Stimulated activated CD8-positive, alpha-beta memory T cell treated with anti-CD3 and anti-CD28 coated beads, Interleukin-4, amount 100 ng/mL, for 1 hour (primary cell): ENCODE measurements around the gene ALK.

Experiments used
- DNase-seq, 2 donors: peaks; one replicate each; pipeline ENCODE4 v3.0.0-alpha.2; 2020; ENCODE audit warnings: low read depth in 2 of 2, low spot score in 1 of 2

ALK gene

DNA sequence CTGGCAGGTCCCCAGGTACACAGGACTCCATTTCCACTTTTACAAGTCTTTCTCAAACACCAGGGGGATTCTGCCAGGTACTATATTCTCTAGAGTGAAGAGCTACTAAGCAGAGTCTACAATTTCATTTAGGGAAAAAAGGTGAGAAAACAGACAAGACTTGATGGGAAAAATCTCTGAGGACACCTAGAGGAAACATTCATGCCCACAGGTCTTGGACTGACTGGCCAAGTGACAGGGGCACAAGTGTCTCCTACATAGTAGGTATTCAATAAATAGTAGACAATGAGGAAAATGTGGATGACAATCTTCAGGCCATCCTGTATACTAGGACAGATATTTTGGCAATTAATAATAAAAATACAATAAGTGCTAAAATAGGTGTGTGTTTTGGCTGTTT lies 577.6 kb downstream of the ALK start:
- no peak for DNase-seq

DNA sequence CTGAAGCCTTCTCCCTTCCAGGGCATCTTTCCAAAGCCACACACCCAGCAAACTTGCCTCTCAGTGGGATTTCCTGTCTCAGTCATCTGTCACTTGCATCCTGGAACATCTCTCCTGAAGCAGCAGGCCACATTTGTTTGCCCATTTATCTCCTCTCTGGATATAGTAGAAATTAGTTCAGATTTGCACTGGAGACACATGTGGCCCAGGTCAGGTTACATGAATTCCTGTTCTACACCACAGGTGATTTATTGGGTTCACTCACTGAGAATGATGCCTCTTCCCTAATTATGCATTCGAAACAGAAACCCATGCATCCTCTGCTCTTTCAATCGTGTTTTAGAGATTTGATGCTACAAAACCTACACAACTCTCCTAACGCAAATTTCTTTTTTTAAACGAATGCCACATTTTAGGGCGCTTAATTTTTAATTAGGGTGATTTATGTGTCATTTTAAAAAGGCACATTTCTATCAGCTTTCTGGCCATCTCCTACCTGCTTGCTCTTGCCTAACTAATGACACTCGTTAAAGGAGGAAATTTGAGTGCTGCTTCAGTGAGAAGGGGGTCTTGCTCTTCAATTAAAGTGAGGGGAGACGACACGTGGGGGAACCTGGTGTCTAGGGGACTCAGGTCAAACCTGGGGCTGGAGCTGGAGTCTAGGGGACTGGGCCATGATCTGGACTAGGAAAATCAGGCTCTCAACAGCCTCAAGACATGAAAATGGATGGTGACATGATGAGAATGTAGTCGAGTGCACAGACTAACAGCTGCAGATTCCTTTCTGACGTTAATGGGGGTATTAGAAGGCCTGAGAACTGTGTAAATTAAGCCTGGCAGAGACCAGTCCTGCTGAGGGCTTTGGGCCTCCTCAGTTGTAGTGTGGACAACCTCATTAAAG lies 584.8 kb downstream of the ALK start:
- DNase-seq = no peak

DNA sequence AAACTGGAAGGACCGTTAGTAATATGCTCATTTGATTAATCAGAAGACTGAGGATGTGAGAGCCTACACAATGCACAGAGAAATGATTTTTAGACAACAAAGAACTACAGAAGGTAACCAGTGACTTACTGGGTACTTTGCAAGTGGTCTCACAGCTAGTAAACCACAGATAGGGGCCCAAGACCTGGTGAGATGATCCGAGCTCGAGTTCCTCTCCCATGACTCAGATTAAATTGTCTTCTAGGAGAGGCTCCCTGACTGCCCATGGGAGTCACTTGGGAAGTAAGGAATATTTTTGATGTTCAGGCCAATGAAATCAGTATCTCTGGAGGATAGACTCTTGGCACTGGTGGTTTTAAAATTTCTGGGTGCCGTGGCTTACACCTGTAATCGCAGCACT lies 586.0 kb downstream of the ALK start:
- no peak for DNase-seq

DNA sequence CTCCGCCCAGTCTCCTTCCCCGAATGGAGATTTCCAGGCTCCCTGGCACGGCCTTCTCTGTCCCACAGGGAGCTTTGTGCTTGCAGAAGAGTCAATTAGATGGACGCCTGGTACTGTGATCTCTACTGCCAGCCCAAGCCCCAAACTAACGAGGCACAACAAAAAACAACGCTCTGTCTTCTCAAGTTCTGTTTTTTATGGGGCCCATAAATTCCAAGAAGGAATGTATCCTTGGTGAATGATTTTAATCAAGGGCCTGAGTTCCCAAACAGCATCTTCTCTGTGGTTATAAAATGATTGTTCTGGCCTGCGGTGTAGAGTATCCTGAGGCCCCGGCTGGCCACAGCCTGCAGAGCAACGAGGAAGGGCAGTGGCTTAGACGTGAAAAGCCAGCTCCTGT lies 586.7 kb downstream of the ALK start:
- no peak for DNase-seq

DNA sequence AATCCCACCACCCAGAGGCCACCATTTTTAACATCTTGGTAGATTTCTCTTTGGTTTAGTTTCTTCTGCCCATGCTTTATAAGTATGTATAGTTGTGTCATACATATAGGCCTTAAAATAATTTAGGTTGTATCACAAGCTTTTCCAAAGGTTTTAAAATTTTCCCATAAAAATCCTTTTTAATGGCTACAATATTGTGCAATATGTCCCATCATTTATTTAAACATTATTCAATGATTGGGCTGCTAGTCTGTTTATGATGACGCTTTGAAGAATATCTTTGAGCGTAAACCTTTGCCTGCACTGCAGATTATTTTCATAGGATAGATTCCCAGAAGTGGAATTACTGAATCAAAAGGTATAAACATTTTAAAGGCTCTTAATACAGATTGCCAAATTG lies 588.8 kb downstream of the ALK start:
- no peak for DNase-seq

DNA sequence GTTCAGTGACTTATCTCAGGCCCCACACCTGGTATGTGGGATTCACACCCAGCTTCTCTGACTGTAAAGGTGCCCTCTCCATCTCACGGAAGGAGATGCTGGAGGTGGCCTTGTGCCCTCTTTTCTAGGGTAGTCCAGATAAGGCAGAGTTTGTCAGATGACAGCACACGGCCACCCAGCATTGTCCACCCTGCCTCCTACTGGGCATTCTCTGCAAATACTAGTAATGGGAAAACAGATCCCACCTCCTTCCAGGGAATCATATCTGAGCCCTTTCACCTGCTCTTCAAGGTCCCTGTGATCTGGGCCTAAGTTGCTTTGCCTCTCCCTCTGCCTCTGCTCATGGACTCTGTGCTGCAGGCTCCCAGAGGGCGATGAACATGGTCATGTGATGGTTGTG lies 591.5 kb downstream of the ALK start:
- DNase-seq = no peak

DNA sequence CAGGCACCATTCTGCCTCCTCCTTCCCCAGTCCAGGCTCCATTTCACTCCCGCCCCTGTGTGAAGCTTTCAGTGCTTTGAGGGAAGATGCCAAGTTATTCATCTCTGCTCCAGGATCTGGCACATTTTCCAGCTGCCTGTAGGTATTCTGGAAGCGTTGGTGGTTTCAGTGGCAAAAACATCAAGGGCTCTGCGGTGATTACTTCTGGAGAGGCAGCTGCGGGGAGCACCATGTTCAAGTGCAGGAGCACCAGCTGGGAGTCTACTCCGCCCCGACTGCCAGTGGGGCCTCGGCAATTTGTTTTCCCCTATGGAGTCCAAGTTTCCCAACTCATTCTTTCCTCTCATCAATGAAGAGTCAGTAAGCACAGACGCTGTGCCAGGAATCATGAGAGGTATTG lies 594.5 kb downstream of the ALK start:
- no peak for DNase-seq

DNA sequence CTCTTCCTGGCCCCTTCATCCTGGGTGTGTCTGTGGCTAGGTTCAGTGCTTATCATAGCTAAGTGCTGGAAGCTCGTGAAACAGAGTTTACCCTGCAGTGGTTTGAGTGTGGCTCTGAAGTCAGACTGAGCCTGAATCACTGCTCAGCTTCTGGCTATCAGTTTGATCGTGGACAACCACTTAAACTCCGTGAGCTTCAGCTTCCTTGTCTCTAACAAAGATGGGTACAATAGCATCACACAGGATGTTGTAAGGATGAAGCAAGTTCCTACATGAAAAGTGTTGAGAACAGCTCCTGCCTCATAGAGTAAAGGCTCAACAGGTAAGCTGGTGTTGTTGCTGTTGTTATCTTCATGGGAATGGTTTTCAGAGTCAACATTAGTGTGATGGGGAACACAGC lies 595.8 kb downstream of the ALK start:
- no peak for DNase-seq

DNA sequence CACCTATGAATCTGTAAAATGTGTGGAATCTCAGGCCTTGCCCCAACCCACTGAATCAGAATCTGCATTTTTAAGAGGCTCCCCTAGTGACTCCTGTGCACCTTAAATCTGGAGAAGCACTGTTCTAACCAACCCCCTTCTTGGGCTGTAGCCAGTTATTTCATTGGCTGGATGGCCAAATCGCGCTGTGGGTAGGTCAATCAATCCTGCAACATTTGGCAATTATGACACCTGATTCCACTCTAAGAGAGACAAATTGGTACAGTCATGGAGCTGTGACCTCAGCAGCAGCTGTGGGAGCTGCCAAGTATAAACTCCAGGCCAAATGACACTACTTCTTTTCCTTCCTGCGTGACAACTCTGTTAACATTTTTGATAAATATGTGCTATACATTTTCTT lies 597.4 kb downstream of the ALK start:
- DNase-seq = no peak

DNA sequence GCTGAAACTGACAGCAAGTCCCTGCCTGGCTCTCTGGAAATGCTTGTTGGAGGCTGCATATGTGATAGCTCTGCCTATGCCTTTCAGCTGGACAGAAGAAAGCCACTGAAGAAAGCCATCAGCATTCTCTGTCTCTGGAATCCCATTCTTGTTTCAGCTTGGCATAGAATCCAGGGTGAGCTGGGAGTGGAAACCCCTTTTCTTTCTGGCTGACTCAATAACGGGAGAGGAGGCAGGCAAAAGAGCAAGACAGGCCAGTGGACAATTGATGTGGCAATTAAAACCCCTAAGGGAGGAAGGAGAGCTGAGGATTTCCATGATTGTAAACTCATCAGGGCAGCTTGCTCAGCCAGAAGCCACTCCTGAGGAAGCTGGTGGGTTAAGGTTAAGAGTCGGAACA lies 598.1 kb downstream of the ALK start:
- no peak for DNase-seq

DNA sequence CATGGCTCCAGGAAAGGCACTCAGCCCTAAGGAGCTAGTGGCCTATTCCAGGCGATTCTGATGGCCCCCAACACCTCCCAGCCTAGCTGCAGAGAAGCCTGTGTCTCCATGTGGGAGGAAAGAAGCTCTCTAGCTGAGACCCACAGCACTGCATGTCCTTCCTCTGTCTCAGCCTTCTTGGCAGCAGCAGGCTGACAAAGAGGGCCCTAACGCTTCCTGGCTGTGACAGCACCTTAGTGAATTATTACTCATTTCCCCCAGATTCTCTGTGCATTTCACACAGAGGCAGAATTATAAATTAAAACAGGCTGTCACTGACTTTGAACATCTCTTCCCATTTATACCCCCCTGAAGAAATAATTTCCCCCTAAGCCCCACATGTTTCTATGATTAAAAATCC lies 599.4 kb downstream of the ALK start:
- DNase-seq = no peak

DNA sequence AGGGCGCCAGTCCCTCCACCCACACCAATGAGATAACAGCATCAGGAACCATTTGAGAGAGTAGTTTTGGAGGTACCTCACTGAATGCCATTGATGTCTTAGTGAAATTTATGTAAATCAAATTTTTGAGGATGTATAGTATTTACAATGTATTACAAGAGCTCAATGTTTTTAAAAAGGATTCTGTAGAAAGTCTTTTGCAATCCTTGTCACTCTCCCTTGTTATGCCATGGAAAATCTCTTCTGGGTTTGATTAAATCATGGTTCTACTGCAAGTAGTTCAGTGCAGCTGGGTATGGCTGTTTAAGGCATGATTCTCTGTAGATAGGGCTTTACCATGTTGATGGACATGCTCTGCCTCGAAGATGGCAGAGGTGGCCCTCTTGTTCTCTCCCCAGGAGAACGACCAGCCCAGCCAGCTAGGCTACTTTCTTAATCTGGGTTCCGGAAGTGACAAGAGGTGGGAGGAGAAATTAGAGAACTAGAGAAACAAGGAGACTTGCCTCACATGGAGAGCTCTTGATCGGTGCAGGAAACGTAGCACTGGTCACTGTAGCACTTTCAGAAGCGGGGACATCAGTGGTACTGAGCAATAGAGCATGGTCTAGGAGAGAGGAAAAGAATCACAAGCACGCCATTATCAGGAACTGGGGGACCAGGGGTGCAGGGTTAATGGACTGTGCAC lies 603.4 kb downstream of the ALK start:
- no peak for DNase-seq

DNA sequence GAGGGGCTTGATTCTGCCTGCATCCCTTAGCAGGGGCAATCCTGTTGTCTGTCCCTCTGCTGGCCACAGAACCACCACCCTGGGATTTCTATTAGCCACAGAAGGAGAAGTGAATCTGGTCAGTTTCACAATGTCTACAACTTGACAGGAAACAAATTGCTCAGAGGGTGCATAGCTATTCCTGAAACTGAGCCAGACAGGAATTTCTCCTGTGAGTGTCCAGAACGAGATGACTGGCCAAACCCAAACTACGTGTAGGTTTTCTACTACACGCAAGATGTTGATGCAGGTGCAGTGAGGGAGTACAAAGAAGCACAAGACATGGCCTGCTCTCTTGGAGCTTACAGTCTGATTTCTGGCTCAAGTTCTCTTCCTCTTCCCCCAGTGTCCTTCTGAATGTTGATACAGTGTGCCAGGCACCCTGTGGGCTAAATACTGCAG lies 604.3 kb downstream of the ALK start:
- no peak for DNase-seq

DNA sequence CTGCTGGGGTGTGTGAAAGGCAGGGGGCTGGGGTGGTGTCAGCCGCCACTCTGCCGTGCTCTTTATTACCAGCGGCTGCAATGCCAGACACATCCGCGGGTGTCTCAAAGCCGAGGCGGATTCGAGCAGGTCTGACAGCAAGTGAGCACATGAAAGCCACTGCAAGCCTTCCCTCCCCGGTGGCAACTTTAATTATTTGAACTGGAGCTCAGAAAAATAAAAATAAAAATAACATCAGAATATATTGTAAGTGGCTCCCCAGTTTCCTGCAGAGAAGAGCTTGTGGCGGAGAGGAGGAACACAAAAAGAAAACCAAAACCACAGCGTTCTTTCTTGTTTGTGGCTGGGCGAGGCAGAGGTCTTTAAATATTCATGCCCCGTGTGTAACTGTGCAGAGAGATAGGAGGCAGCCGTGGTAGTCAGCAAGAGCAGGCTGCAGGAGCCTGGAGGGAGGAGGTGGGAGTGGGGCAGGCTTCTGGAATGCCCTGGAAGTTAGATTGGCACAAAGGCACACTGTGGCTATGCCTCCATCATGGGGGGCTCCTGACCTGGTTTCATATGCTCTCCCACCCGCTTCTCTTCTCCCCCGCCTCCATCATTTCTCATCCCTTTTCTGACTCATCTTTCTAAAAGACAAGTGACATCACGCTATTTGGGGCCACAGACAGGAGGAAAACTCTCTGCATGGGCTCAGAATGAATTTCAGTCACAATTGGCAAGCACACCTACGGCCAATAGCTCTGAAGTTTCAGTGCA lies 606.4 kb downstream of the ALK start:
- DNase-seq = peak; percentile 16 to 25

DNA sequence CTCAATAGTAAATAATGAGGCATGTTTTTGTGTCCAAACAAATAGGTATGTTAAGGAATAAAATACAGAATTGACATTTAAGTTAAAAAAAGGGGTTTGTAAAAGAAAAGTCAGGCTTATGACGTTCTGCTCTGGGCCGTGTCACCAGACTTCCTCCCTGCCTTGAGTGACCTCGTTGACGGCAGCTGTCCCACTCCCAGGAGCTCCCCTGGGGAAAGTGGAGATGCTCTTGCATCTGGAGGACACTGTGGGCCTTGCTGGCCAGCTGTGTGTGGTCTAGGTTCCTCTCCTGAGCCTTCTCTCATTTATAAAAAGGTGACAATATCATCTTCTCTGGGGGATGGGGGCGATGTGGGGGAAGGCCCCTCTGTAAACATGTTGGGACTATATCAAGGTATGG lies 609.9 kb downstream of the ALK start:
- no peak for DNase-seq

DNA sequence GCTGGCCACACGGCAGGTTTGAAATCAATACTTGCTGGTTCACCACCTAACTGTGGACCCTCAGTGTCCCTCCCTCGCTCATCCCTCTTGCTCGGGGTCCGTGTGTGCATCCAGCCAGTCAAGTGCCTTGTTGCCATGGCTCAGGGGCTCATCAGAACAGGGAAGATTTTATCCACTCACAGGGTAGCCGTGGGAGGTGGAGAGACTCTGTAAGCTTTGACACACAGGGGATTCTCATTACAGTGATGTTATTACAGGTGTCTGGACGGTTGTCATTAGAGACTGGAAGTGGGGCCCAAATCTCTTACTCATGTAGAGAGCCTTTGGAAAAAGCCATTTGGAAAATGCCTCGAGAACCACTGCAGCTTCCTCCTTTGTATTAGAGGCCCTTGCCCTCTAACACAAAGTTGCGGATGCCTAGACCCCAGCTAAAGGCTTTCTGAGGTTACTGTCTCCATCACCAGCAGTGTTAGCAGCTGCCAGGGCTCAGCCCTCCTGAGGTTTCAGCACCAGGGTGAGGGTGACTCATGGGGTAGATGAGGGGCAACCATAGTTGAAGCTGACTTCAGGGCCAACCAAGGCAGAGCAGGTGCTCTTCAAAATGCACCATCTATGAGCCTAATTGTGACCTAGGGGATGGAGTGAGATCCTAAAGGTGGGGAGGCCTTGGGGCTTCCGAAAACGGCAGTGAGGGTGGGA lies 610.6 kb downstream of the ALK start:
- DNase-seq = no peak

DNA sequence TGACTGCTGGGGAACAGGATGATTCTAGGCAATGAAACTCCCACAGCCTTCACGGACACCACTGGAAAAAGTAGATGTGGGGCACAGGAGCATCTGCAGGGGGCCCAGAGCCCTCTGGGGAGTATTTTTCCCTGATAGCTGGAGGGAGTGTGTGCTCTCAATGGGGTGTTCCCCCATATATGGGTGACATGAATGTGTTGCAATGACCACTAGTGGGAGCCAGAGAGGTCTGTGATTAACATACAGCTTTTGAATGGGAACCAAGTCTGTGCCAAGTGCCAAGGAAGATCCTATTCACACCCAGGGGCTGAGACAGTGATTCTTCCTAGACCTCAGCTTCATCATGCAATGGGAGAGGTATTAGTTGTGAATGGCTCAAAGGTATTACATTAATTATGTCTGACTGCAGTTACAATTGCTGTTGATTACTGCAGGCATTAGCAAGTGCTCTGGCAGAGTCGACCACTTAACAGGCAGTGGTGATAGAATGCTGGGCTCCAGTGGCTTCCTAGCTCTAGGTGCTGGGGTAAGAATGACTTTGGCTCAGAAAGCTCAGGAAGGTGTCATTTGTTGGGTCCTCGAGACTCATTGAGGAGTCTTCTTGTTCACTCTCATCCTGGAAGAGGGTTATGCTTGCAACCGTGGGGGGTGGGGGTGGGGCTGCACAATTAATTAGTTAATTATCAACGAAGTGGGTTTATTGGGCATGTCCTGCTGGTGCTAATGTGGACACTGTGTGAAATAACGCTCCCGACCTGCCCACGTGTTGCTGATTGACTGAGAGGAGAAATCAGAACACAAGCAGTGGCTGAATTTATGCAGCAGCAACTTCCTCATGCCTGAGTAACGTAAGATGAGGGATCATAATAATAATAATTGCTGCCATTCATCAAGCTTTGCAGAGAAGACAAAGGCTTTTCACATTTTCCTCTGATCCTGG lies 612.0 kb downstream of the ALK start:
- peak in 1 of 2 donors; percentile 26 for DNase-seq

DNA sequence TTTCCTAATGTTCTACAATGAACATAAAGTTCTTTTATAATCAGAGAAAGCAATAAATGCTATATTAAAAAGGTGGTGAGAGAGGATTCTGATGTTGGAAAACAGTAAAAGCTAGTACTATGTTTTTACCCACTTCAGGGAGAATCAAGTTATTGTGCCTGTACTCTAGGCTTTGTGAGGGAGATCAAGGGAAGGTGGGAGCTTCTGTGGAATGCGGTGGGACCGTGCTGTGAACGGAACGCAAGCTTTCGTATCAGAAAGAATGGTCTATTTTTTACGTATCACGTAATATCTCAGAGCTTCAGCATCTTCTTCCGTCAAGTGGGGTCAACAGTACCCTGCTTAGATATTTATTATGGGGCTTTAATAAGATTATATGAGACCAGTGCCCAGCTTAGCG lies 613.0 kb downstream of the ALK start:
- DNase-seq = no peak

DNA sequence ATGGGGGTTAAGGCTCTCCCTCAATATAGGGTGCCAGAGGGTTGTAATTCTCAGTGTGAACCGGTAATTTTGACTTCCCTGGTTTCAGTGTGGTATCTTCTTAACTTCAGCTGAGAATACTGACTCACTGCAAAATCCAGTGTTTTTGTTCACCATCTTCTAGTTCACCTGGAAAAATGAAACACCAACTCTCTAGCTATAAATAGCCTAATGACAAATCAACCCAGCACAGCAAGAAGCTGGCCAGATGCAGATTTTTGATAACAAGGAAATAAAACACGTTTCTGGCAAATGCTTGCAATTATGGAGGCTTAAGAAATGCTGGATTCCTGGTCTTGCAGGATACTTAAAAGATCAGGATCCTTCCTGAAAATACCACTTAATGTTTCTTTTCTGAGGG lies 613.9 kb downstream of the ALK start:
- no peak for DNase-seq

DNA sequence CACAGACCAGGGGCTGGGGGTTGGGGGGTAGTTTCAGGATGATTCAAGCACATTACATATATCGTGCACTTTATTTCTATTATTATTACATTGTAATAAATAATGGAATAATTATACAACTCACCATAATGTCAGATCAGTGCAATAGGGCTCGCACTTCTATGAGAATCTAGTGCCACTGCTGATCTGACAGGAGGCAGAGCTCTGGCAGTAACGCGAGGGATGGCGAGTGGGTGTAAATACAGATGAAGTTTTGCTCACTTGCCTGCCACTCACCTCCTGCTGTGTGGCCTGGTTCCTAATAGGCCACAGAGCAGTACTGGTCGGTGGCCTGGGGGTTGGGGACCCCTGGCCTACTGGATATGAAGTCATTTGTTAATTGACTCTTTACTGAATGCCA lies 615.6 kb downstream of the ALK start:
- DNase-seq = no peak
